HG02678 (cell line): ENCODE data around the gene GALNT2.

Source experiments
- ATAC-seq: cut with Tn5 transposase; IDR thresholded peaks from one replicate; pipeline ENCODE4 v1.9.1; 2021; ENCODE audit warnings: mild to moderate bottlenecking, moderate library complexity; ENCODE audit not compliant: unreplicated experiment

GALNT2 gene

DNA sequence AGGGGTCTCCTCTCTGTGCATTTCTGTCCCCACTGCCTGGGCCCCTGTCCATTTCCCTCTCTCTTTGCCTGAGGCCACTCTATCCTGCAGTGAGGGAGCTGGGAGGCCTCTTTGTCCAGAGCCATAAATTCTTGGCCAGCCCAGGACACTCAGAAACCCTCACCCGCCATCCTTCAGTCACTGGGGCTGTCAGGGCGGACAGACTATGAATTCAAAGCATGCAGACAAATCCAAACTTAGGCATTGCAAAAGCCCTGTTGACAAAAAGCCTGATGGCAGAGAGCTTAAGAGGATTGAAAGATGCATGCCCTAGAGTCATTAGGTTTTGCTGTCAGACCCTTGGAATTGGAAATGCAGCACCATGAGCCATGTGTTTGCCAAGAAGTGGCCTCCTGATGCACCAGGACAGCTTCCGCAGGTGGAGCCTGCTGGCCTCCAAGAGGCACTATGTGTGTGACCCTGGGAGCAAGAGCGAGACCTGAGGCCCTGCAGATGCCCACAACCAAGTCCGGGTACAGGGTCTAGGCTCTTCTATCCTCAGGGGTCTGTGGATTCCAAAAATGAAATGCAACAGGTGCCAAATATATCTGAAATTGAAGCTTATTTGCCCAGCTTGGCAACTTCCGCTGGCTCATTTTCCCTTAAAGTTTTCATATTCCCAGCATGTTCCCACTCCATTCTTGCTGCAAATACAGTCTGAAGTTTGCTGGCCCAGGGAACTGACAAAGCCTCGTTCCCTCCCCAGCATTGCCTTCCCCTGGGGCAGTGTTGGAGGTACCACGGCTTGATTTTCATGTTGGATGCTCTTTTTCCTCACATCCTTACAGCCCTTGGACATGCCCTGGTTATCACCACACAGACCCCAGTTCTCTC, 181.2 kb downstream of the GALNT2 start:
- ATAC-seq = no peak

DNA sequence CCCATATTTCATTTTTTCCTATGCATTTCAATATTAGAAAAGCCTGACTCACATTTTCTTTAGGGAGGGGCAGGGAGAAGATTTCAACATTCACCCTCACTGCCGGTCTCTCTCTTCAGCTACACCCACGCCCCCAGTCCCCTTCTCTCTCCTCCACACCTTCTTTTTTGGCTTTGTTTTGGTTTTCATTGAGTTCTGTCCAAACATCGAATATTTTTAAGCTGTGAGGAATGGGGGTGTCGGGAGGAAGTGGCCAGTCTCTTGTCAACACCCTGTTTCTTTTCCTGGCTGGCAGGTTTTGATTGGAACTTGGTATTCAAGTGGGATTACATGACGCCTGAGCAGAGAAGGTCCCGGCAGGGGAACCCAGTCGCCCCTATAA, 181.8 kb downstream of the GALNT2 start:
- no peak for ATAC-seq

DNA sequence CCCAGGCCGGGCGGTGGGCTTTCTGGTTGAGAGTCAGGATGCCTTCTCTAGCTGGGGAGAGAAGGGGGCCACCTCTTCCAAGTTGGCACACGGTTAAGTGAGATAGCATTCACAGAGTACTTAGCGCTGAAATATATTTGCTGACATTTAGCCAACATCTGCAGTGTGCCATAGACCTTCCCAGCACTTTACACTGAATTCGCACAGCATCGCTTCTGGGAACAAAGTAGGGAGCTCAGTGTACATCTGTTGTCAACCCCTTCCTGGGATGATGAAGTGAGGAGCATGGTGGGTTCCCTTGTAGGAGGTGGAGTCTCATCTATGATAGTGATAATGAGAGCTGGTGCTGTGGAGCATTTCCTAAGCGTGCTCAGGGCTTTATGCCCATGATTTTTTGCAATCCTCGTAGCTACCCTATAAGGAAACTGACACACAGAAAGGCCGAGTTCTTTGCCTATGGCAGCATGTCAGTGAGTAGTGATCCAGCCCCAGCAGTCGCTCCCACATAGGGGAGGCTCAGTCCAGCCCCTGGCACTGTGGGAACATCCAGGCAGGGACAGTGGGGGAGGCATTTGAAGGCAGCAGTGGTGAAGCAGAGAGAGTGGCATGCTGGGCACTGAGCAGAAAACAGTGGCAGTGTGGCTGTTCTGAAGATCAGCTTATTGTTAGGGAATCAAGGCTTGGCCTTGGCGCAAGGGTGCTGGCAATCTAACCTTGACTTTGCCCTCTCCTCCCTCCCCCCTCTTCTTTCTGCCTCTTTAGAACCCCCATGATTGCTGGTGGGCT, 182.8 kb downstream of the GALNT2 start:
- no peak for ATAC-seq

DNA sequence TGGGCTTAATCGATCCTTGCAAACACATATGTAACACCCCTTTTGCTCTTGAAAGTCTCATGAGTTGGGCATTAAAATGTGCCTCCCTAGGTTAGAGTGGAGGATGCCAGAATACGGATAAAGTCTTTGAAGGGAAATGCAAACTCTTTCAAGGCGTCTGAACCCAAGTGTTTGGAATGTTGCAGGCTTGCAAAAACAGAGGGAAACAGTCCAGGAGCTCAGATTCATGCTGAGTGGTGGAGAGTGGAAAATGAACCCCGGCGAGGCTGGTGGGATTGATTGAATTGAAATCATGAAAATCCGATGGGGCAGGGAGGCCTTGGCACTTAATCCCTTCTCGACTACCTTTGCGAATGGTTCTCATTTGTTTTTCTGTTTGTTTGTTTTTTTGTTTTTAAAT, 183.6 kb downstream of the GALNT2 start:
- ATAC-seq = no peak

DNA sequence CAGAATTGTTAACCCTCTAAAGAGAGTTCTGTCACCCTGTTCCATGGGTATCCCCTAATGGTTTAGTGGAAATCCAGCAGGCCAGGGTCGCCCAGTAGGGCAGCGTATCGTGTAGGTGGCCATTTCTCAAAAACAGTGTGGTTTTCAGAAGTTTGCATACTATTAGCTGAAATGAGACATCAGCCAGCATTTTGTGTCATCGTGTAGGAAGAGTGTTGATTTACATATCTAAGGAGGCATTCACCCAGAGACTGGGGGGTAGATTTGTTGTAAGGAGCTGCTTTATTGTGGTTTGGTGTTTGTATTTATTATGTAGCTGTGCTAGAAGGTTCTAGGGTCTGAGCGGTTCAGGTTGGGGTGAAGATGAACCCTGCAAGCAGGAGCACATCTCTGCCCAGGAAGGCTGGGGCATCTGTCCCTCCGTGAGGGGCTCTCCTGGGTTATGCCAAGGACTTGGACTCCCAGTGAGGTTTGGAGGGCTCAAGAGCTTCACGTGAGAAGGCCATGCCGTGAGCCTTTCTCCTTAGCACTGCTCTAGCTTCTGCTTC, 184.7 kb downstream of the GALNT2 start:
- ATAC-seq = peak; percentile 75

DNA sequence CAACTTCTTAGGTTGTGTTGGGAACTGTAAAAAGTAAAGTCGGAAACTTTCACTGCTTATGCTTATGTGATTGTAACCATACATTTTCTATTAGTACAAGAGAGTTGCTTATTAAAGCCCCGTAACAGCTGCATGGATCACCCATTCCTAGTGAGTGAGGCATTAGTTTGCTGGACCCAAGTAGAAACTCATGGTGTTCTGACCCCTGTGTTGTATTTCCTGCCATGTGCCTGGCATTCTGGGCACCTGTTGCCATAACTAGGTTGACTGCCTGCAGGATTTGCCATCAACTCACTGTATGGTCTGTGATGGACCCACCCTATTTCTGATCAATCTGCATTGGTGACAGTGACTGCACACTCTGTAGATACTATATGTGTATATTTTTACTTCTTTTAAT, 186.1 kb downstream of the GALNT2 start:
- no peak for ATAC-seq

DNA sequence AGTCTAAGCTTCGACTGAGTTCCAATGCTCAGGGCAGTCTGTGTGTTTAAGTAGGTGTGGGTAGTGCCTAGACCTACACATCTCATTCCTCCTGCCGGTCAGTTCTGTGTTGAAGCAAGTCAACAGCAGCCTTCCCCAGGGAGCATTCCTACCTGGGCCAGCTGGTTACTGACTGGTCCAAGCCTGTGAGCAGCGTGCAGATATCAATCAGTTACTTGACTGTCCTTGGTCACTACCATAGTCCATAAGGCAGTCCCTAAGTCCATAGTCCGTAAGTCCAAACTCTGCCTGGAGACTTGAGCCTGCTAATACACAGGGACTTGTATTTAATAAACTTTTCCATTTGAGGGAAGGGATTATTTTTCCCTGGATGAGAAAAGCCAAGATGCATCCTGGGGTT, 187.2 kb downstream of the GALNT2 start:
- no peak for ATAC-seq

DNA sequence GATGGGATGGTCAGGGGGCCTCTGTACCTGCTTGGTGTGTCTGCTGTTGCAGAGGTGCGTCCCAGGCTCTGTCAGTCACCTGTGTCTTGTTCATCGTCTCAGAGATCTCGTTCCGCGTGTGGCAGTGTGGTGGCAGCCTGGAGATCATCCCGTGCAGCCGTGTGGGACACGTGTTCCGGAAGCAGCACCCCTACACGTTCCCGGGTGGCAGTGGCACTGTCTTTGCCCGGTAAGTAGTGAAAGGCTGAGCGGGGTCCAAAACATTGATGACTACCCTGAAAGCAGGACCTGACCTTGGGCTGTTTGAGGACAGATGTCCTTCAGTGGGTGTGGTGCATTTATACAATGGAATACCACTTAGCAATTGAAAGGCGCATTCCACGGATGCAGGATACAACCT, 188.1 kb downstream of the GALNT2 start:
- no peak for ATAC-seq

DNA sequence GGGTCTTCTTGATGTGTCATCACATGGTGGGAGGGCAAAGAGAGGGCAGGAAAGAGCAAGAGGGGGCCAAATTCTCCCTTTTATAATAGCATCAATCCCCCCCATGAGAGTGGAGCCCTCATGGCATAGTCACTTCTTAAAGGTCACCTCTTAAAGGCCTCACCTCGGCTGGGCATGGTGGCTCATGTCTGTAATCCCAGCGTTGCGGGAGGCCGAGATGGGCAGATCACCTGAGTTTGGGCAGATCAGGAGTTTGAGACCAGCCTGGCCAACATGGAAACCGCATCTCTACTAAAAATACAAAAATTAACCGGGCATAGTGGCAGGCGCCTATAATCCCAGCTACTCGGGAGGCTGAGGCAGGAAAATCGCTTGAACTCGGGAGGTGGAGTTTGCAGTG, 189.0 kb downstream of the GALNT2 start:
- ATAC-seq = no peak

DNA sequence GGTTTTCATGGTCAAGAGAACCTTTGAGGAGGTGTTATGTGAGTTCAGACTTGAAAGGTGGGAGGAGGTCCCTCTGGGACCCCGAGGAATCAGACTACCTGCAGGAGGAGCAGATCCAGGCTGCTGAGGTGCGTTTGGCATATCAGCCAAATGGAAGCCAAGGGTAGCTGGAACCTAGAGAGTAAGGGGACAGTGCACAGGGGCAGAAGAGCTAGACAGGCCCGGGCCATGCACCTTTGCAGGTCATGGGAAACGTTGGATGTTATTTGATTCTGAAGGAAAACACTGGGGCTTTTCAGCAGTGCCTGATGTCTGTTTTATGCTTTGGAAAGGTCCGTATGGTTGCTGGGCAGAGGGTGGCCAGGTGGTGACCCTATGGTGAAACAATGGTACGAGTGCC, 189.9 kb downstream of the GALNT2 start:
- no peak for ATAC-seq

DNA sequence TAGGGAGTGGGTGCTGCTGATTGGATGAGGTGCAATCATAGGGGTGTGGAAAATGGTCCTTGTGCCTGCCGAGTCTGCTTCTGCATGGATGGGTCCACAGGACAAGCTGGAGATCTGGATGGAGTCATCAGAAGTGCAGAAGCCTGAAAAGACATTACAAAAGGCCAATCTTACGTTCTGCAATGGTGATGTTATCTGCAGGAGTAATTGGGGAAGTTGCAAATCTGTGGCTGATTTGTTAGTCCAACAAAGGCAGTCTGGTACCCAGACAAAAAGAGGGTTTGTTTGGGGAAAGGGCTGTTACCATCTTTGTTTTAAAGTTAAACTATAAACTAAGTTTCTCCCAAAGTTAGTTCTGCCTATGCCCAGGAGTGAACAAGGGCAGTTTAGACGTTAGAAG, 192.6 kb downstream of the GALNT2 start:
- no peak for ATAC-seq

DNA sequence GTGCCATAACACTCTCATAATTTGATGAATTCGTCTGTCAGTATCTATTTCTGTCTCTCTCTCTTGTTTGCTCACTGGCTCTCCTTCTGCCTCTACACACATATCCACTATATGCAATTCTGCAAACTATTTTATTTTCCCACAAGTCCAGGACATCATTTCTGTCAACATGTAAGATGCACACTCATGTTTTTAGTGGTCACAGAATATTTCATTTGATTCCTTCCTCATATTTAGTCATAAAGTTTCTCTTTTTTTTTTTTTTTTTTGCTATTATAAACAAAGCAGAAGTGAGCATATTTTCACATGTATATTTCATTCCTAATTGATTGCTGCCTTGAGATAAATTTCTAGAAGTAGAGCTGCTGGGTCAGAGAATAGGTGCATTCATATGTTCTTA, 193.8 kb downstream of the GALNT2 start:
- no peak for ATAC-seq

DNA sequence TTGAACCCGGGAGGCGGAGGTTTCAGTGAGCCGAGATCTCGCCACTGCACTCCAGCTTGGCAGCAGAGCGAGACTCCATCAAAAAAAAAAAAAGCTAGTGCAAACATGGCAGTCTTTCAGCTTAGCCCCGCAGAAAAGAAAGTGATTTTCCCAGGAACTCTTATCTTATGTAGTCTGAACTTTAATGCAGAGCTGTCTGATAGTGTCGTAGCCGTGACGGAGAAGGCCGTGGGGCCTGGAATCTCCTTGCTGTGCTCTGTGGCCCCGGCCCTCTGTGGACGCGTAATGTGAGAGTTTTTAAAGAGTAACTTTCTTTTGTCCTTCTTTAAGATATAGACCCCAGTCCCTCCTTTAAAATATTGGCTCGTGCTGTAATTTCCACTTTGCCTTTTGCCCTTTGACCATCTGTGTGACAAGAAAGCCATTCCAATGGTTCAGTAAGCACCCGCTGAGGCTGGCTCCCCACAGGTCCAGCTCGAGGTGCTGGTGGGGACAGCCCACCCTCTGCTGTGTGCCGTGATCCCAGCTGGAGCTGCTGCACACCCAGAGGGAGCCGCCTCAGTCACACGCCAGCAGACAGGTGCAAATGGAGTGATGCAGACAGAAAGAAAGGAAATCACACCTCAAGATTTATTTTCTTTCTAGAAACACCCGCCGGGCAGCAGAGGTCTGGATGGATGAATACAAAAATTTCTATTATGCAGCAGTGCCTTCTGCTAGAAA, 195.1 kb downstream of the GALNT2 start:
- no peak for ATAC-seq

DNA sequence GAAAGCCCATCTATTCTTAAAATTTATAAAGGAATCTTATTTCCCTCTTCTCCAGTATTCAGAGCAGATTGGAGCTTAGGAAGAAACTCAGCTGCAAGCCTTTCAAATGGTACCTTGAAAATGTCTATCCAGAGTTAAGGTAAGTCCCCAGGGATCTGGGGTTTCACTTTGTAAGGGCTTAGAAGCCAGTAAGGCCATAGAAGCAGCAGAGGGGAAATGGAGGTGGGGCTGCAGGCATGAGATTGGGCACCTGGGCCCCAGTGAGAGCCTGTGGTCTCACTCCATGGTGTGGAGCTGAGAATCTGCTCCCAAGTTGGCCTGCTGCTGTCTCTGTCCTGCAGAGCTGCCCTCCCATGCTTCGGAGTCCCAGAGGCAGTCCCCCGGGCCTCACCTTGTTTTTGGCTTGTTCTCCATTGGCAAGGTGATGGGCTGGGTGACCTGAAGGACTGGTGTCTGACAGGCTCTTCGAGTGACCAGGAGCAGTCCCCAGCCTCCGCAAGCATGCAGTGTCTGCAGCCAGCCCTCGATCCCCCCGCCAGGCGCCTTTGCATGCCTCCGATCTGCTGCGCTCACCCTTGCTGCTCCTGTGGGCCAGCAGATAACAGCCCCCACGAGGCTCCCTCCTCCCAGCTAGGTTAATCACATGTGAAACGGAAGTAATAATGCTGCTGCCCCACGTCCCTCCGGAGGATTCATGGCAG, 196.0 kb downstream of the GALNT2 start:
- no peak for ATAC-seq

DNA sequence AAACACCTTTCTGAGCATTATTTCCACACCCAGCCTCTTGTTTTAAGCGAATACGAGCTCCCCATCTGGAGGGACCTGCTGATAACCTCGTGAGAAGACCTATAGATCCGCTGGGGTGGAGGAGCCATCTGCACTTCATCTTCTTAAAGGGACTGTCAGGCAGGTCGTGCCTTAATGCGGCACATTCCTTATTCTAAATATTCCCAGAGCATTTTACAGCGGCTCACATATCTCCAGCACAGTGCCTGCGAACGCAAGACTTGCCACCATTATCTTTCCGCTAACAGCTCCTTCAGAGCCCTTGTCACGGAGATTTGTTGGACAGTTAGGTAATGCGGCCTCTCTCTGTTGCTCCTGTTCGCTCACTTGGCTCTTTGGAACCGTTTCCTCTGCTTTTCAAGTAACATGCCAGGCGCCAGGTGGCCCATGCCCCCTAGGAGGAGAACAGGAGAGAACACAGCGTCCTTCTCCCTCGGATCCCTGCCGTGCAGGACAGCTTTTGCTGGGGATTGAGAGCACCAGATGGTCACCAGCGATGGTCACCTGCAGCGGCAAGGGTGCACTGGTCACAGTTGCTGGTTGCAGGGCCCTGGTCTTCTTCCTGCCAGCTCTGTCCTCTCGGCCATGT, 196.6 kb downstream of the GALNT2 start:
- no peak for ATAC-seq

DNA sequence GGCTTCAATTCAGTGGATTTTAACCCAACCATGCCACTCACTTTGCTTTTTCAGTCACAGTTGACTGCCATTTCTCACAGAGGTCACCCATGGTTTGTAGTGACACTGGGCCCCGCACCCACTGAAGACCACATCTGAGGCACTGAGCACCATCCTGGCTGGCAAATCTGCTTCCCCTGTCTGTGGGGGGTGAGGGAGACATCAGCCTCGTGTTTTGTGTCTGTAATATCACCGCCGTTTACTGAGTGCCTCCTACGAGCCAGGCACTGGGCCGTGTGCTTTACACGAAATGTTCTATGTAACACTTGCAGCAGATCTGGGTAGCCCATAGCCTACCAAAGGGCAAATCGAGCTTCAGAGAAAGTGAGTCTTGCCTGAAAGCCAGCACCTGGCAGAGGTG, 197.3 kb downstream of the GALNT2 start:
- no peak for ATAC-seq

DNA sequence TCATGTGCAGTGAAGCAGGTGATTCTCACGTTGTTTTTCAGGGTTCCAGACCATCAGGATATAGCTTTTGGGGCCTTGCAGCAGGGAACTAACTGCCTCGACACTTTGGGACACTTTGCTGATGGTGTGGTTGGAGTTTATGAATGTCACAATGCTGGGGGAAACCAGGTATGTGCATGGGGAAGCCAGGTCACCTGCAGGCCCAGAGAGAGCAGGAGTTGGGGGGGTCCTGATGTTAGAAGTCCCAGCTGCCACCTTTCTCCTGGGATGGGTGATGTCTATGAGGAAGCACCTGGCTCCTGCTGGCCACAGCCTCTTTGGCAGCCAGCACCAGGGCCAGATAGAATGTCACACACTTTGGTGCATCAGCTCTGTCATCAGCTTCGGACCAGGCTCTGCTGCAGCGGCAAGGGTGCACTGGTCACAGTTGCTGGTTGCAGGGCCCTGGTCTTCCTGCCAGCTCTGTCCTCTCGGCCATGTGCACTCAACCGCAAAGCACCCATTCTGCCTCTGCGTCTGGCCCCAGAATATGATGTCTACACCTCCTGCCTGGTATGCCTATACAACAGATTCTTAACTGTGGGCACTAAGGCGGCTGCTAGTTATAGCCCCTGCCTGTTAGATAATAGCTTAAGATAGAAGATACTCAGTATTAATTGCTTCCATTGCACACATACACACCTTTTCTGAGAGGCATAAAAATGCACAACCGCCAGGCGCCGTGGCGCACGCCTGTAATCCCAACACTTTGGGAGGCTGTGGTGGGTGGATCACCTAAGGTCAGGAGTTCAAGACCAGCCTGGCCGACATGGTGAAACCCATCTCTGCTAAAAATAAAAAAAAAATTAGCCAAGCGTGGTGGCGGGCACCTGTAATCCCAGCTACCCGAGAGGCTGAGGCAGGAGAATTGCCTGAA, 198.4 kb downstream of the GALNT2 start:
- no peak for ATAC-seq

DNA sequence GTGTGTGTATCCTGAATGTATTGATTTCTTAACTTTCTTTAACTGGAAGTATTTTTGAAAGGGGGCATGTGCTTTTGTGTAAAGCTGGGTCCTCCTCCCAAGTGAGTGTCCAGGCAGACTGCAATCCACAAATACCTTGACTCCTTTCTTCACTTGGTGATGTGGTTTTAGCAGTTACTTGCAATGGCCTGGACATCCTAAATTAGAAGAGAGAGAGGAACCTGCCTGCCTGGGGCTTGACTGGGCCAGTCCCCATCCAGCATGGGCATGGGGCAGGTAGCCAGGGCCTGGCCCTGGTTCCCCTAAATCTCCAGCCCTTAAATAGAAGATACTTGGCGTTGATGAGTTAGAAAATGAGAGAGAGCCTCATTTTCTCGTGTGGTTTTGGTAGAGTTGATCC, 199.4 kb downstream of the GALNT2 start:
- no peak for ATAC-seq

DNA sequence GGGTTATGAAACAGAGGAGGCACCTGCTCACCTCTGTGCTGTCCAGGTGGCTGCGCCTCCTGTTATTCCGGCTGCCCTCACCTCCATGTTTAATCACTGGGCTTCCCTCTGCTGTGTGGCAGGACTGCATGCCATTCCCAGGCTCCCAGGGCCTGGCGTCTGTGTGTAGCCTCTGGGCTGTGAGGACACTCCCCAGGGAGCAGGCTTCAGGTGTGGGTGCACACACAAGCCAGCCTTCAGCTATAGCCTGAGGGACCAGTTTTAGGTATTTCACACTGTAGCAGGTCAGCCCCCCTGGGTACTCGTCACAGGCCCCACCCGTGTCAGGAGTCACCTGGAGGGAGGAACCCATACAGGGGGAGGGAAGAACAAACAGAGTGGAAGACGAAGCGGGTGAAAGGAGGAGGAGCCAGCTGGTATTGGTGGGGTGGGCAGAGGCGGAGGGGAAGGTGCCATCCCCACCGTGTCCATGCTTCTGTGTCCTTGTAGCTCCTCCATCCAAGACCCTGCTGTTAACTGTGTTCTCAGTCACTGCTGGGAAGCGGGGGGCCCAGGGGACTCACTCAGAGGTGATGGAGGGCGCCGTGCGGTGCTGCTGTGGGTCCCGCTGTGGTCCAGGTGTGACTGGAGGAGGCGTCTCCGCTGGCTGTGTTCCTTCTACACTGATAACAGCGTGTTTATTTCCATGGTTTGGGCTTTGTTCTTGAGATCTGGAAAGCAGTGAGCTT, 200.5 kb downstream of the GALNT2 start:
- no peak for ATAC-seq
